Ishikawa (cell line): ENCODE data around the gene LRGUK.

Experiments used
- CEBPB ChIP-seq: IDR thresholded peaks from 2 replicates; pipeline ENCODE4 v1.6.1; 2012
- CREB1 ChIP-seq: IDR thresholded peaks from 2 replicates; pipeline ENCODE4 v1.6.1; 2012; ENCODE audit warnings: low read depth
- EGR1 ChIP-seq: IDR thresholded peaks from 2 replicates; pipeline ENCODE4 v1.6.1; 2012
- EP300 ChIP-seq: IDR thresholded peaks from 2 replicates; pipeline ENCODE4 v1.6.1; 2012; ENCODE audit warnings: borderline replicate concordance
- FOXM1 ChIP-seq: IDR thresholded peaks from 2 replicates; pipeline ENCODE4 v1.6.1; 2012; ENCODE audit warnings: low read depth, borderline replicate concordance
- MAX ChIP-seq: IDR thresholded peaks from 2 replicates; pipeline ENCODE4 v1.6.1; 2012
- NFIC ChIP-seq: IDR thresholded peaks from 2 replicates; pipeline ENCODE4 v1.6.1; 2012
- RAD21 ChIP-seq: IDR thresholded peaks from 2 replicates; pipeline ENCODE4 v1.6.1; 2012; ENCODE audit warnings: low read depth
- REST ChIP-seq: IDR thresholded peaks from 2 replicates; pipeline ENCODE4 v1.6.1; 2012; ENCODE audit warnings: low read depth, mild to moderate bottlenecking
- TAF1 ChIP-seq: IDR thresholded peaks from 2 replicates; pipeline ENCODE4 v1.6.1; 2012; ENCODE audit warnings: low read depth, mild to moderate bottlenecking
- TCF12 ChIP-seq: IDR thresholded peaks from 2 replicates; pipeline ENCODE4 v1.6.1; 2012; ENCODE audit warnings: low read depth
- TEAD4 ChIP-seq: IDR thresholded peaks from 2 replicates; pipeline ENCODE4 v1.6.1; 2012
- USF1 ChIP-seq: IDR thresholded peaks from 2 replicates; pipeline ENCODE4 v1.6.1; 2012
- YY1 ChIP-seq: IDR thresholded peaks from 2 replicates; pipeline ENCODE4 v1.6.1; 2012; ENCODE audit warnings: low read depth
- ZBTB7A ChIP-seq: IDR thresholded peaks from 2 replicates; pipeline ENCODE4 v1.6.1; 2012; ENCODE audit warnings: low read depth

LRGUK gene

GRCh38 chr7:134191876-134192275 is 64.7 kb downstream of the LRGUK start:
- TF ChIP-seq FOXM1 (no peak), EGR1 (no peak), REST (no peak), EP300 (no peak), NFIC (no peak), MAX (no peak), CEBPB (no peak), YY1 (no peak), USF1 (no peak), TAF1 (no peak), TEAD4 (no peak)

GRCh38 chr7:134193240-134193639 is 66.1 kb downstream of the LRGUK start:
- TF ChIP-seq RAD21 (no peak), TAF1 (no peak), REST (no peak), CEBPB (no peak), ZBTB7A (no peak), CREB1 (no peak), TEAD4 (no peak), EP300 (no peak), EGR1 (no peak), YY1 (no peak), TCF12 (no peak), NFIC (no peak)

- TF ChIP-seq CEBPB (no peak), USF1 (no peak), TCF12 (no peak), RAD21 (no peak), REST (no peak), ZBTB7A (no peak), YY1 (no peak), CREB1 (no peak), TAF1 (no peak), NFIC (no peak), TEAD4 (no peak), FOXM1 (no peak), EP300 (no peak), EGR1 (no peak), MAX (no peak)
Observed at GRCh38 chr7:134195252-134195651, 68.1 kb downstream of the LRGUK start.

GRCh38 chr7:134196439-134196838 is 69.3 kb downstream of the LRGUK start:
- TF ChIP-seq FOXM1 (no peak), EP300 (no peak), NFIC (no peak), REST (no peak), TEAD4 (no peak), USF1 (no peak), MAX (no peak), TAF1 (no peak), CREB1 (no peak), ZBTB7A (no peak), RAD21 (no peak), TCF12 (no peak), YY1 (no peak), CEBPB (no peak), EGR1 (no peak)
